HG03520 (cell line): ENCODE data around the gene LRRC14B.
"Not testable (repeated sequence)": the region's sequence is repeated elsewhere in the genome, so short reads cannot be mapped to it uniquely, and the experiment has no call there.

Source experiments
- ATAC-seq: cut with Tn5 transposase; IDR thresholded peaks from one replicate; pipeline ENCODE4 v1.9.1; 2021; ENCODE audit warnings: mild to moderate bottlenecking, moderate library complexity; ENCODE audit not compliant: unreplicated experiment

LRRC14B gene

DNA sequence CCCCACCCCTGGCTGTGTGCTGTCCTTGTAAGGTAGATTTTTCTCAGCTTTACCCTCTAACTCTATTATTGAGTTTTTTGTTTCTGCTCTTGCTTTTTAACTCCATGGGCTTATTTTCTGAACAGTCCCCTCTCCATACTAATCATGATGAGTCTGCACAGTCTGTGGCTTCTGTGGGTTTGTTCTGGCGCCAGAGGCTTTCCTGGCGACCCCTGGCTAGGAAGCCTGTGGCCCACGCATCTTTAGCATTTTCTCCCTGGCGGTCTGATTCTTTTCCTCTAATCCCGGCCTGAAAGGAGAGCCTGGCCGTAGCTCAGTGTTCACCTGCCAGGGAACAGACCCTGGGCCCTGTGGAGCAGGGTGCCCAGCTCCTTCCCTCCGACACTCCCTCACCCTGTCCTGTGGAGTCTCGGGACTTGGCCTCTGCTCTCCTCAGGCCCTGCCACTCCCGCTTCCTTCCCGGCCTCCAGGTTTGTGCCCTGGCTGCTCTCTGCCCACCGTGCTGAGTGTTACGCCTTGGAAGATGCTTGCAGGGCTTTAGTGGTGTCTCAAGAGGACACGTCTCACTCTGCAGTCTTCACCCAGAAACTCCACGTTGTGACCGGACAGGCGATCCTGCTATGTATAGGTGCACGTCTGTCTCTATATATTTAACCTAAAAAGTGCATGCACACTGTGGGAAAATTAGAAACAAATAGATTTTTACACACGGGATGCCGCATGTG, 31.7 kb upstream of the LRRC14B start:
- ATAC-seq: no peak

DNA sequence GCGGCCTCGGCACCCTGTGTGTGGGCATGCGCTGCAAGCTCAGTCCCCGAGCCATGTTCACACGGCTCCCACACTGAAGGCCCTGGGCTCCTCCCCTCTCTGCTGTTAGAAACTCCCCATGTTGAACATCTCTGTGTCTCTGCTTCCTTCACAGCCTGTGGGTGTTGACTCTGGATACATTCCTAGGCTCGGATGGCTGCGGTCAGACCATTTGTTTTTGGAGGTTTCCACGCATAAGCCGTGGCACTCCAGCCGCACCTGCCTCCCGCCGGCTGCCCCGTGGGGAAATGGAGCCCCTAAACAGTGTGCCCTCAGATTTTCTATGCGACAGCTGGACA, 31.2 kb upstream of the LRRC14B start:
- ATAC-seq: no peak

- no peak for ATAC-seq
These were observed 30.1 kb upstream of the LRRC14B start for GRCh38 chr5:160921-161802.

DNA sequence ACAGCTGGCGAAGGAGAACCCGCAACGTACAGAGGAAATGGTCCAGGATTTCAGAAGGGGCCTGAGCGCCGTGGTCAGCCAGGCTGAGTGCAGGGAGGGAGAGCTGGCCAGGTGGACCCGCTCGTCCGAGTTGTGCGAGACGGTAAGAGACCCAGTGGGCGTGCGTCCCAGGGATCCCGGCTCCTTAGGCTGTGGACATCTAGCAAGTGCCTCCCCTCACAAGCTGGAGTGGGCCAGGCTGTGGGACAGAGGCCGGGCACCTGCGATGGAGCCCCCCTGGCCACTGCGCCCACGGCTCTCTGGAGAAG, 29.5 kb upstream of the LRRC14B start:
- no peak for ATAC-seq

GRCh38 chr5:162190-162564, 29.1 kb upstream of the LRRC14B start:
- no peak for ATAC-seq

- no peak for ATAC-seq
These were observed 28.5 kb upstream of the LRRC14B start for GRCh38 chr5:162565-163337.

DNA sequence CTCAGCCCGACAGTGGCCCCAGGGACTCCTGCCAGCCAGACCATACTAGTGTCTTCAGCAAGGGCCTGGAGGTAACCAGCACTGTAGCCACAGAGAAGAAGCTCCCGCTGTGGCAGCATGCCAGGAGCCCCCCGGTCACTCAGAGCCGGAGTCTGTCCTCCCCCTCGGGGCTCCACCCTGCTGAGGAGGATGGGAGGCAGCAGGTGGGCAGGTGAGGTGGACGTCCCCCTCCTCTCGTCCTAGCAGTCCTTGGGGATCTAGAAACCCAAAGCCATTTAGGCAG, 28.0 kb upstream of the LRRC14B start:
- ATAC-seq: no peak

- no peak for ATAC-seq
These were observed 27.5 kb upstream of the LRRC14B start for GRCh38 chr5:163841-164240.

DNA sequence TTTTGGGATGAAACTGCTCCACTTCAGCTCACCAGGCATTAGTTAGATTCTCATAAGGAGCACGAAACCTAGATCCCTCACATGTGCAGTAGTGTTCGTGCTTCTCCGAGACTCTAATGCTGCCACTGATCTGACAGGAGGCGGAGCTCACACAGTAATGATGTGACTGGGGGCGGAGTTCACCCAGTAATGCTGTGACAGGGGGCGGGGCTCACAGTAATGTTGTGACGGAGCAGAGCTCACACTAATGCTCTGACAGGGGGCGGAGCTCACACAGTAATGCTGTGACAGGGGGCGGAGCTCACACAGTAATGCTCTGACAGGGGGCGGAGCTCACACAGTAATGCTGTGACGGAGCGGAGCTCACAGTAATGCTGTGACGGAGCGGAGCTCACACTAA, 27.1 kb upstream of the LRRC14B start:
- ATAC-seq: no peak

GRCh38 chr5:164783-165182, 26.5 kb upstream of the LRRC14B start:
- ATAC-seq: not testable (repeated sequence)

GRCh38 chr5:166441-167372, 24.6 kb upstream of the LRRC14B start:
- ATAC-seq: no peak

- ATAC-seq: no peak
These were observed 23.8 kb upstream of the LRRC14B start for GRCh38 chr5:167511-167910.

DNA sequence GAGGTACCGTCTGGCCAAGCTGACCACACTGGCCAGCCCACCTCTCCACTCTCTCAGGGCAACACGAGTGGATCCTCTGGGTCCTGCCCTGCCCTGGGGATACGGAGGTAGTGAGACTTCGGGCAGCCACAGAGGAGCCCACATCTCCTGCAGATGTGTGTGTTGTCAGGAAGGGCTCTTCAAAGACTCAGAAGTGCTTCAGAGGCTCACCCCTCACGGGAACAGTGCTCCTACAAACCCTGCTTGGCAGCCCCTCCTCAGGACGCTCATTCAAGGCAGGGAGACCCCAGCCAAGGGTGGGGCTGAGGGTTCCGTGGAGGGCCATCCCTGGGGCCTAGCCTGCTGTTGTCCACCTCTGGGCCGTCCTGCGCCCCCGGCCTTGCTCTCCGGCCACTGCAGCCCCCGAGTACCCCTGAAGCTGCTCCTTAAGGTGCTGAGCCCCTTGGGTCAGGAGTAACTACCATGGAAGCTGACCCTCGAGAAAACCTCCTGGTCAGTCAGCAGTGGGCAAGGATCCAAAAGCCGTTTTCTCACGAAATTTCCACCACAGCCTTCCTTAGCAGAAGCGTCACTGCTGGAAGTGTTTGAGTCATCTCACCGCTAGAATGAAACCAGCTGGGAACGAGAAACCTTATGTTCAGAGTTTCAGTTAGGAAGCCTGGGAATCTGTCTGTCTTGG, 23.2 kb upstream of the LRRC14B start:
- ATAC-seq: no peak

DNA sequence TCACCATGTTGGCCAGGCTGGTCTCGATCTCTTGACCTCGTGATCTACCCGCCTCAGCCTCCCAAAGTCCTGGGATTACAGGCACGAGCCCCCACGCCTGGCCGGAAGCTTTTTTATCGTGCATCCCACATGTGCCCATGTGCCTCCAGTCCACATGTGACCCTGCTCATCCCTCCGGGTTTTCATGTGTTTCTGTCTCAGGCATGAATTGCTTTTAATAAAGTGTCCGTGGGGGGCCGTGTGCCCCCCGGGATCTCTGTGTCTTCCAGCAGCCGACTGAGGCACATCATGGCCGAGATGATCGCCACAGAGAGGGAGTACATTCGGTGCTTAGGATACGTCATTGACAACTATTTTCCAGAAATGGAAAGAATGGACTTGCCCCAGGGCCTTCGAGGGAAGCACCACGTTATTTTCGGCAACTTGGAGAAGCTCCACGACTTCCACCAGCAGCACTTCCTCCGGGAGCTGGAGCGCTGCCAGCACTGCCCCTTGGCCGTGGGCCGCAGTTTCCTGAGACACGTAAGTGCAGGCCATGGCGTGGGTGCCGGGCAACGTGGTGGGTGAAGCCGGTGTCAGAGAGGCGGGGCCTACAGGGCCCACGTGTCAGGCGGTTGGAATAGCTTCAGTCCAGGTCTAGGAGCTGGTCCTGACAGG, 22.1 kb upstream of the LRRC14B start:
- no peak for ATAC-seq

GRCh38 chr5:169728-170094, 21.6 kb upstream of the LRRC14B start:
- ATAC-seq: no peak

- no peak for ATAC-seq
These were observed 20.1 kb upstream of the LRRC14B start for GRCh38 chr5:170971-171800.

DNA sequence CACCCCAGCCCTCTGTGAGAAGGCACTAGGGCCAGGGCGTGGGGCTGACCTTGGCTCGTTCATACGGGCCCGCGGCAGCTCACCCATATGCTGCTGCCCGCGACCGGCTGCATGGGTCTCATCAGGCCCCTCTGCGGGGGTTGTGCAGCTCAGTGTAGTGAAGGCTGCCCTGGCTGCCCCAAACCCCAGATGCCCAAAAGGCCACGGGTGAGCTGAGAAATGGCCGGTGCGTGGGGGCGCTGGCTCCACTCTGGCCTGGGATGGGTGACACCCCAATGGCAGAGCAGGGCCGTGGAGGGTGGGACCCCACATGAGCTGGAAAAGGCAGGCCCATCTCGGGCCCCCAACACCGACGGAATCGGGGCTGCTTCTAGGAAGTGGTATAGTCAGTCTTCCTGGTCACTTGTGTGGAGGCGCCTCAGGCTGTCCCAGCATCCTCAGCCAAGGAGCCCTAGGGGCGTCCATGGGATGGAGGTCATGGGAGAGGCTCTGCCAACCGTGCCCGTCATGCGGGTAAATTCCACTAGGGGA, 19.4 kb upstream of the LRRC14B start:
- ATAC-seq: no peak

DNA sequence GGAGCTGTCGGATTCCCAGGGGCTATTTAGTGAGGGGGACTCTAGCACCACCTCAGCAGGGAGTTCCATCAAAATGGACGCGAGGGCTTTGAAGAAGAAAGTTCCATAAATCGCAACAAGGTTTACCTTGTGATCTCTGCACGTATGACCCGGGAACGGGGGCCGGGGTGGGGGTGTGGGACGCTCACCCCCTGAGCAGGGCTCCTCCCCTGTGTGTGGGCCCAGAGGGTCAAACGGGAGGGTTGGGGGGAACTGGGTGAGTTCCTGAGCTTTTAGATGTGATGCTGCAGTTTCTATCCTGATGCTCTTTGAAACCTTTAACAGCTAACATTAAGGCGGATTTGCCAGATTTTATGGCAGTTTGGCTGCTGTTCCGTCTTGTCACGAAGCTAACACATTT, 18.9 kb upstream of the LRRC14B start:
- no peak for ATAC-seq

DNA sequence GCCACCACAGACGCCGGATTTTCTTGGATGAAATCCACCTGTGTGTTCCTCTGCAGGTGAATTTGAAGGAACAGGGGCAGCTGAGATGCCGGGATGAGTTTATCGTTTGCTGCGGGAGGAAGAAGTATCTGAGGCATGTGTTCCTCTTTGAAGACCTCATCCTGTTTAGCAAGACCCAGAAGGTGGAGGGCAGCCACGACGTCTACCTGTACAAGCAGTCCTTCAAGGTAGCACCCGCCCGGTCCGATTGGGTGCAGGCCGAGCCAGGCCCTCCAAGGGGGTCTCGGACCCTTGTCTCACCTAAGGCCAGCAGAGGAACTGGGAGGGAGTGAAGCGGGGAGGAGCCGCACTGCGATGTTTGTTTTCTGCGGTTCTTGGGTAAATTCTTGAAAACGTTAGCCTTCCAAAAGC, 18.4 kb upstream of the LRRC14B start:
- ATAC-seq: no peak
